HepG2 (cell line): ENCODE results near the gene RFXANK. TPM values are rescaled to one million over a fixed set of nuclear protein-coding genes. Genes with fewer than 3 reads are reported as not detected.

Experiments used
- CBX5 ChIP-seq: sonication (generic); formaldehyde crosslinking; IDR thresholded peaks from 2 replicates; pipeline ENCODE4 v1.4.0; 2020; ENCODE audit warnings: missing genetic modification reagents, borderline replicate concordance
- MAZ ChIP-seq, 2 experiments: sonication (generic) in 1 of 2; formaldehyde crosslinking in 1 of 2; IDR thresholded peaks; 2 replicates each; pipeline versions ENCODE4 v1.5.0 to v1.6.1; 2012 to 2020; ENCODE audit warnings: low read depth in 2 of 2, mild to moderate bottlenecking in 2 of 2, borderline replicate concordance in 1 of 2, improper control_type of control experiment in 1 of 2, low read length in 1 of 2, missing genetic modification reagents in 1 of 2, moderate library complexity in 1 of 2
- MTERF4 ChIP-seq: sonication (generic); formaldehyde crosslinking; IDR thresholded peaks from 2 replicates; pipeline ENCODE4 v1.8.0; 2023; ENCODE audit warnings: mild to moderate bottlenecking, missing genetic modification reagents
- NFATC3 ChIP-seq: sonication (generic); formaldehyde crosslinking; IDR thresholded peaks from 2 replicates; pipeline ENCODE4 v1.5.1; 2020; ENCODE audit warnings: mild to moderate bottlenecking, missing genetic modification reagents
- NFE2 ChIP-seq: sonication (generic); formaldehyde crosslinking; IDR thresholded peaks from 2 replicates; pipeline ENCODE4 v1.4.0; 2020; ENCODE audit warnings: missing genetic modification reagents
- NRL ChIP-seq: sonication (generic); formaldehyde crosslinking; IDR thresholded peaks from 2 replicates; pipeline ENCODE4 v1.5.0; 2020; ENCODE audit warnings: missing genetic modification reagents, mild to moderate bottlenecking, moderate library complexity, borderline replicate concordance
- PATZ1 ChIP-seq: sonication (generic); formaldehyde crosslinking; IDR thresholded peaks from 2 replicates; pipeline ENCODE4 v1.4.0; 2020; ENCODE audit warnings: missing genetic modification reagents
- RBM22 ChIP-seq: fragments of 200-400 bp; formaldehyde crosslinking; optimal IDR thresholded peaks from 2 replicates; pipeline ENCODE3; 2017; ENCODE audit warnings: mild to moderate bottlenecking, low read length, moderate library complexity
- RXRB ChIP-seq: IDR thresholded peaks from 2 replicates; pipeline ENCODE4 v1.6.1; 2016; ENCODE audit warnings: borderline replicate concordance, missing genetic modification reagents, missing compliant biosample characterization
- STAG1 ChIP-seq: sonication (generic); formaldehyde crosslinking; IDR thresholded peaks from 2 replicates; pipeline ENCODE4 v1.4.0; 2020; ENCODE audit warnings: missing genetic modification reagents
- TBL1XR1 ChIP-seq: fragments of 150-350 bp; IDR thresholded peaks from 2 replicates; pipeline ENCODE4 v1.6.1; 2014; ENCODE audit warnings: borderline replicate concordance, low read length; ENCODE audit not compliant: partially characterized antibody
- ZBTB39 ChIP-seq: sonication (generic); formaldehyde crosslinking; IDR thresholded peaks from 2 replicates; pipeline ENCODE4 v1.5.0; 2020; ENCODE audit warnings: missing genetic modification reagents
- ZFP91 ChIP-seq: sonication (generic); formaldehyde crosslinking; IDR thresholded peaks from 2 replicates; pipeline ENCODE4 v1.9.0; 2022; ENCODE audit warnings: missing genetic modification reagents, mild to moderate bottlenecking, borderline replicate concordance
- ZMYM4 ChIP-seq: sonication (generic); formaldehyde crosslinking; IDR thresholded peaks from 2 replicates; pipeline ENCODE4 v1.8.1; 2023; ENCODE audit warnings: mild to moderate bottlenecking, missing genetic modification reagents
- ZNF354B ChIP-seq: sonication (generic); formaldehyde crosslinking; IDR thresholded peaks from 2 replicates; pipeline ENCODE4 v1.8.0; 2022; ENCODE audit warnings: mild to moderate bottlenecking, missing genetic modification reagents
- polyA plus RNA-seq, 8 experiments: library from polyadenylated mRNA; depleted of rRNA in 3 of 8; stranded (reverse) in 7 of 8; unstranded in 1 of 8; fragments of >200 nt; fragmentation: Illumina TruSeq in 4 of 8; extraction: Trizol in 4 of 8; gene quantifications; 2 replicates each; pipeline versions ENCODE4 v1.2.1 to v1.2.3, GENCODE V29; 2011 to 2016; ENCODE audit warnings: low read depth in 4 of 8, missing spikeins in 1 of 8, mixed read lengths in 1 of 8; ENCODE audit not compliant: insufficient read depth in 1 of 8
- total RNA-seq, 5 experiments: library from RNA; depleted of rRNA; stranded (reverse); fragments of >200 nt; fragmentation: Illumina TruSeq; extraction: Trizol; gene quantifications; 2 replicates each; pipeline ENCODE4 v1.2.3, GENCODE V29; 2016; ENCODE audit warnings: low read depth in 1 of 5

RFXANK gene
- total and polyA plus RNA-seq, 2 of the 13 experiments (the other 11 are each of a cell fraction or from before 2014, with no cell fraction given) = 49.9 to 80.7 TPM

- TF ChIP-seq ZBTB39 = no peak
- TF ChIP-seq ZFP91 (CRISPR knock-in tag) = peak; percentile 69; the same call in 1 of the 2 replicates
- no peak for TF ChIP-seq TBL1XR1
- no peak for TF ChIP-seq NFE2 (CRISPR knock-in tag)
- TF ChIP-seq STAG1 (CRISPR knock-in tag) = peak; percentile 77
- TF ChIP-seq RXRB (CRISPR knock-in tag) = no peak
- peak; percentile 48; the same call in 1 of the 2 replicates for TF ChIP-seq CBX5 (CRISPR knock-in tag)
- TF ChIP-seq NFATC3 (CRISPR knock-in tag) = no peak
- peak; percentile 41 for TF ChIP-seq RBM22
- TF ChIP-seq NRL (CRISPR knock-in tag) = no peak
- 0 out of 2 replicates have a peak, but pooled peaks have one; percentile 43 for TF ChIP-seq ZMYM4 (CRISPR knock-in tag)
- peak; percentile 74 for TF ChIP-seq PATZ1 (CRISPR knock-in tag)
- TF ChIP-seq MTERF4 (CRISPR knock-in tag) = no peak
- no peak for TF ChIP-seq ZNF354B
- peak; percentile 64; the same call in 1 of the 2 replicates for TF ChIP-seq MAZ (IDR thresholded peaks at IDR 0.05; ENCODE audit: borderline replicate concordance, low read depth, low read length)
- TF ChIP-seq MAZ (CRISPR knock-in tag; IDR thresholded peaks at IDR 0.05; ENCODE audit: low read depth) = 0 out of 2 replicates have a peak, but pooled peaks have one; percentile 40
Measured at GRCh38 chr19:19185853-19186740, 6.0 kb upstream of the RFXANK start (continued).
